ENCODE measurements around the gene TMC5. TPM values are rescaled to one million over a fixed set of nuclear protein-coding genes. Genes with fewer than 3 reads are reported as not detected.

TMC5 gene
- total RNA-seq, 1 donor from 2014 or later, result 0.33 TPM

- TF ChIP-seq, protein P1, sequence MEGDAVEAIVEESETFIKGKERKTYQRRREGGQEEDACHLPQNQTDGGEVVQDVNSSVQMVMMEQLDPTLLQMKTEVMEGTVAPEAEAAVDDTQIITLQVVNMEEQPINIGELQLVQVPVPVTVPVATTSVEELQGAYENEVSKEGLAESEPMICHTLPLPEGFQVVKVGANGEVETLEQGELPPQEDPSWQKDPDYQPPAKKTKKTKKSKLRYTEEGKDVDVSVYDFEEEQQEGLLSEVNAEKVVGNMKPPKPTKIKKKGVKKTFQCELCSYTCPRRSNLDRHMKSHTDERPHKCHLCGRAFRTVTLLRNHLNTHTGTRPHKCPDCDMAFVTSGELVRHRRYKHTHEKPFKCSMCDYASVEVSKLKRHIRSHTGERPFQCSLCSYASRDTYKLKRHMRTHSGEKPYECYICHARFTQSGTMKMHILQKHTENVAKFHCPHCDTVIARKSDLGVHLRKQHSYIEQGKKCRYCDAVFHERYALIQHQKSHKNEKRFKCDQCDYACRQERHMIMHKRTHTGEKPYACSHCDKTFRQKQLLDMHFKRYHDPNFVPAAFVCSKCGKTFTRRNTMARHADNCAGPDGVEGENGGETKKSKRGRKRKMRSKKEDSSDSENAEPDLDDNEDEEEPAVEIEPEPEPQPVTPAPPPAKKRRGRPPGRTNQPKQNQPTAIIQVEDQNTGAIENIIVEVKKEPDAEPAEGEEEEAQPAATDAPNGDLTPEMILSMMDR (IDR thresholded peaks at IDR 0.05; ENCODE audit: insufficient read depth, low read length, poor library complexity, severe bottlenecking), result no peak
These were observed 130.5 kb downstream of the TMC5 start for GRCh38 chr16:19548144-19548543.

More at GRCh38 chr16:19548144-19548543, 130.5 kb downstream of the TMC5 start:
- Histone ChIP-seq H3K27me3 (ENCODE audit: control insufficient read depth, insufficient read depth, low read length) (no peaks in the 10 kb centered on the region), H3K36me3 (ENCODE audit: control insufficient read depth, insufficient read depth, low read length) (no peaks in the 10 kb centered on the region), H3K4me3 (ENCODE audit: low read depth, low read length) (no peak overlapping the region)
- DNase-seq (ENCODE audit: low read depth), result no peak

Other genes with a start within 250 kb of the TMC5 start
- gene SYT17, start 249.6 kb upstream of the TMC5 start, total RNA-seq, result 0.62 and 0.63 TPM in 2 replicates
- gene CLEC19A, start 132.2 kb upstream of the TMC5 start, total RNA-seq, result not detected in 2 replicates
- gene GDE1, start 104.2 kb downstream of the TMC5 start, total RNA-seq, result 81.5 and 81.9 TPM in 2 replicates
- gene CCP110, start 106.1 kb downstream of the TMC5 start, total RNA-seq, result 6.6 and 7.4 TPM in 2 replicates
- 62.8 and 66.5 TPM in 2 replicates for gene VPS35L, start 137.8 kb downstream of the TMC5 start, total RNA-seq

Data from kidney epithelial cell (primary cell).